ENCODE measurements around the gene PCDH15. TPM values are rescaled to one million over a fixed set of nuclear protein-coding genes. Genes with fewer than 3 reads are reported as not detected.
"Not testable (repeated sequence)": the region's sequence is repeated elsewhere in the genome, so short reads cannot be mapped to it uniquely, and the experiment has no call there.

PCDH15 gene
- total RNA-seq, 4 donors from 2014 or later, result 0.70 to 2.3 TPM; not detected in 2

DNA sequence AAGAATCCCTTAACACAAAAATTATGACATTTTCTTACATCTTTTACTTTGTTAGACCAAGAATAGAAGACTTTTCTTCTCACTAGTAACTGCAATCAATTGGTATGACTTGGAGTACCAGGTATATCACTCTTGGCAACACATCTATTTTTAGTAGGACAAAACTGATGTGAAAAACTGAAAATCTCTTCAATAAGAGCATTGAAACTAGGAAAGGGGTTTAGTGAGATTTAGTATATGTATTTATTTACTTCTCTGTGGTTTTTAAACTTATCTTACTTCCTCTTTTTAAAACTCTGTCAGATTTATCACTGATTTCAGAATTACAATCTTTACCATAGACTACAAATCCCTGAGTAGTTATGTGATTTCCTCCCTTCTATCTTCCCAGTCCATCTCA lies 366.2 kb downstream of the PCDH15 start:
- DNase-seq, result no peak
- H3K9me3 ChIP-seq, result no peaks in the 10 kb centered on the region
- no peaks in the 10 kb centered on the region for H3K36me3 ChIP-seq
- TF ChIP-seq CTCF (IDR thresholded peaks at IDR 0.05) (no peak), POLR2A (IDR thresholded peaks at IDR 0.05) (no peak)
- no peak overlapping the region for H3K27ac ChIP-seq
- H3K4me1 ChIP-seq, result no peaks in the 10 kb centered on the region
- no peaks in the 10 kb centered on the region for H3K27me3 ChIP-seq
- intact Hi-C loops (cut with DNase I; ENCODE audit: low total_unique reads), result no loop called here
- no peak overlapping the region for H3K4me3 ChIP-seq

GRCh38 chr10:54415483-54415882 lies 385.5 kb downstream of the PCDH15 start:
- H3K27me3 ChIP-seq, result no peaks in the 10 kb centered on the region
- no peaks in the 10 kb centered on the region for H3K4me1 ChIP-seq
- H3K27ac ChIP-seq, result no peak overlapping the region
- TF ChIP-seq POLR2A (IDR thresholded peaks at IDR 0.05) (no peak), CTCF (IDR thresholded peaks at IDR 0.05) (no peak)
- no peak for DNase-seq
- H3K36me3 ChIP-seq, result no peaks in the 10 kb centered on the region
- H3K4me3 ChIP-seq, result no peak overlapping the region
- H3K9me3 ChIP-seq, result no peaks in the 10 kb centered on the region
- intact Hi-C loops (cut with DNase I; ENCODE audit: low total_unique reads), result no loop called here

- no peaks in the 10 kb centered on the region for H3K36me3 ChIP-seq
- no peaks in the 10 kb centered on the region for H3K9me3 ChIP-seq
- H3K4me3 ChIP-seq, result no peak overlapping the region
- no peak for TF ChIP-seq POLR2A (IDR thresholded peaks at IDR 0.05)
- no peak for TF ChIP-seq CTCF (IDR thresholded peaks at IDR 0.05)
- no peak for DNase-seq
- H3K27ac ChIP-seq, result no peak overlapping the region
- H3K4me1 ChIP-seq, result no peaks in the 10 kb centered on the region
- intact Hi-C loops (cut with DNase I; ENCODE audit: low total_unique reads), result no loop called here
- no peaks in the 10 kb centered on the region for H3K27me3 ChIP-seq
Measured at GRCh38 chr10:54402576-54402975, 398.5 kb downstream of the PCDH15 start.

DNA sequence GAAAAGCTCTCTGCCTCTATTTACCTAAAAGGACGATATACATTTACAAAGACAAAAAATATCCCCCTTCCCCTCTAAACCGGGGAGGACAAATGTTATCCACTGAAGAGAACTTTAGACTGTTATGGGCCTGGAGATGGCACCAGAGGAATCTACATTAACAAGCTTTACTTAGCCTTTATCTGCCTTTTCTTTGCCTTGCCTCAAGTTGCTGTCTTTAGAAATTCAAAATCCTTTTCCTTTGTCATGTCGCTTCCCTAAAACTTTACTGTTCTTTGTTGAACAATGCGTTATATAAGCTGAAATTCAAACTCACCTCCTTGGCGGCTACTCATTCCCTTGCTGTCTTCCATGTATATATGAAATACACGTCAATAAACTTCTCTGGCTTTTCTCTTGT lies 405.0 kb downstream of the PCDH15 start:
- no peak for DNase-seq
- intact Hi-C loops (cut with DNase I; ENCODE audit: low total_unique reads), result no loop called here
- Histone ChIP-seq H3K4me1 (no peaks in the 10 kb centered on the region), H3K27me3 (no peaks in the 10 kb centered on the region), H3K9me3 (no peaks in the 10 kb centered on the region), H3K27ac (no peak overlapping the region), H3K36me3 (no peaks in the 10 kb centered on the region), H3K4me3 (no peak overlapping the region)
- TF ChIP-seq CTCF (IDR thresholded peaks at IDR 0.05), result no peak
- TF ChIP-seq POLR2A (IDR thresholded peaks at IDR 0.05), result no peak

DNA sequence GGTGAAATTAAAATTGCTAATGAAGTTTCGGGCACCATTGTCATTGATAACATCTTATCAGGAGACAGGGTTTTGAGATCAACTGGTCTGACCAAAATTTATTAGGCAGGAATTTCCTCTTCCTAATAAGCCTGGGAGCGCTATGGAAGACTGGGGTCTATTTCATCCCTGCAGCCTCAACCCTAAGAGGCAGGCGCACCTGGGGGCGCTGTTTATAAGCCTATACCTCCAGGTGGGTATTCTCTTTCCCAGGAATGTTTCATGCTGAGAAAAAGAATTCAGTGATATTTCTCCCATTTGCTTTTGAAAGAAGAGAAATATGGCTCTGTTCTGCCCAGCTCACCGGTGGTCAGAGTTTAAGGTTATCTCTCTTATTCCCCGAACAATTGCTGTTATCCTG lies 406.4 kb downstream of the PCDH15 start:
- H3K36me3 ChIP-seq; H3K27ac ChIP-seq; H3K4me1 ChIP-seq; H3K27me3 ChIP-seq; H3K4me3 ChIP-seq; DNase-seq; intact Hi-C loops (cut with DNase I; ENCODE audit: low total_unique reads); H3K9me3 ChIP-seq: not testable (repeated sequence)

DNA sequence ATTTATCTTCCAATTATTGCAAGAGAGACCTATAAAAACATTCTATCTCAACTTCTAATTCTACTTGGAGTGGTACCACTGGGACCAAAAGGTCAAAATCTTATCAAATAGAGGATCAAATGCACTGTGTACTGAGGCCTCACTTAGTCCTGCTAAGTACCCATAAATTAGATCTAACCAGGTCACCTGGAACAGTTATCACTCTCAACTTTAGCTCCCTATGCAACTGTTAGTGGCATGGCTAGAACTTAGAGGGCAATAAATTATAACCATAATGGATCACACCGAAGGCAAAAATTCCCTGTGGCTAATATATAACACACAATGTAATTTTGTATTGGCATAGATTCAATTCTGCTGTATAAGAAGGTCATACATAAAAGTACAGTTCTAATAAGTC lies 428.9 kb downstream of the PCDH15 start:
- intact Hi-C loops (cut with DNase I; ENCODE audit: low total_unique reads), result no loop called here
- Histone ChIP-seq H3K4me1 (no peaks in the 10 kb centered on the region), H3K27me3 (no peaks in the 10 kb centered on the region), H3K36me3 (no peaks in the 10 kb centered on the region), H3K4me3 (no peak overlapping the region), H3K9me3 (no peaks in the 10 kb centered on the region), H3K27ac (no peak overlapping the region)
- no peak for TF ChIP-seq CTCF (IDR thresholded peaks at IDR 0.05)
- TF ChIP-seq POLR2A (IDR thresholded peaks at IDR 0.05), result no peak
- DNase-seq, result no peak
